Measurements from ENCODE around the gene GPR137. TPM values are rescaled to one million over a fixed set of nuclear protein-coding genes. Genes with fewer than 3 reads are reported as not detected.

The GPR137 gene
- total RNA-seq, 1 experiment from 2014 or later = 32.4 TPM

DNA sequence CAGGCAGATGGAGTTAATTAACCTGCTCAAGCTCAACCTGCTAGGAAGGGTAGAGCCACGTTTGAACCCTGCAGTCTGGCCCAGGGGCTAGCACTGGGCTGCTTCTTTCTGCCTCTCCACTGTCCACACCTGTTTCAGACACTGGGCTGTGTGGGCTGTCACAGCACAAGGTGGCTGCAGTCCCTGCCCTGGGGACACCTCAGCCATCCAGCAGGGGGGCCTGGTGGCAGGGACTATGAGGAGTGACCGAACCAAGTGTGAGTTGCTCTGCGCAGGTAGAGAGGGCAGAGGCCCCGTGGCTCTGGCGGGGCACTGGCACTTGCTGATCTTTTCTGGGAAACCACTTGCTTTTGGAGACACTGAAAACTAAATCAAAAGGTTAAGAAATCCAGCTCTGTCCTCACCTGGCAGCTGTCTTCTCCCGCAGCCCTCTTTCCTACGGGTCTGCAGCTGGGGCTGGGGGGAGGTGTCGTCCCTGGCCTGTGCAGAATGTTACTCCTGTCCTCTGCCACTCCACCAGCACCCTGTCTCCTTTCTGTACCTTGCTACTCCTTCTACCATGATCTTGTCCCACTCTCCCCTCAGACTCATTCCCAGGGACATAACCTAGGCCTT lies 7.0 kb upstream of the GPR137 start:
- H3K9ac ChIP-seq (ENCODE audit: low read length) = no peak overlapping the region
- DNase-seq (no peak), ATAC-seq (no peak)
- no peak overlapping the region for H3K27ac ChIP-seq (ENCODE audit: low read length)
- H3K79me2 ChIP-seq (ENCODE audit: low read length) = peaks cover 9% of the 10 kb centered on the region
- H4K20me1 ChIP-seq (ENCODE audit: low read length) = no peaks in the 10 kb centered on the region
- no peaks in the 10 kb centered on the region for H3K9me3 ChIP-seq (ENCODE audit: low read length)
- TF ChIP-seq EZH2phosphoT487 (IDR thresholded peaks at IDR 0.05; ENCODE audit: borderline replicate concordance, low read length) = no peak
- TF ChIP-seq EZH2 (IDR thresholded peaks at IDR 0.05; ENCODE audit: low read length, unreplicated experiment) = no peak
- TF ChIP-seq CTCF (conservative IDR thresholded peaks at IDR 0.05; ENCODE audit: low read depth, low read length) = no peak
- ChIA-PET POLR2A (ENCODE audit: unreplicated experiment) (interaction anchor here (0.5 to 0.7 kb wide), 2 partner anchors 8 to 31 kb away, joined by 3 to 5 read pairs; no protein-coding TSS in a partner anchor), CTCF (no interaction called here)
- no TSS peak for BruUV-seq (replicated peaks)
- H3K36me3 ChIP-seq (ENCODE audit: low read depth, low read length) = peaks cover 8% of the 10 kb centered on the region
- intact Hi-C loops (cut with micrococcal nuclease) = no loop called here
- H3K27me3 ChIP-seq (ENCODE audit: low read length) = no peaks in the 10 kb centered on the region
- no peak overlapping the region for H3K4me3 ChIP-seq (ENCODE audit: low read length)
- H3K4me2 ChIP-seq (ENCODE audit: low read length) = no peak overlapping the region
- no peak overlapping the region for H2AFZ ChIP-seq (ENCODE audit: low read length)
- no peaks in the 10 kb centered on the region for H3F3A ChIP-seq (ENCODE audit: low read length, unreplicated experiment)
- H3K4me1 ChIP-seq (ENCODE audit: insufficient read depth, low read length) = peaks cover 27% of the 10 kb centered on the region
- no peaks in the 10 kb centered on the region for H3K9me2 ChIP-seq (replicated peaks; ENCODE audit: low read length)

DNA sequence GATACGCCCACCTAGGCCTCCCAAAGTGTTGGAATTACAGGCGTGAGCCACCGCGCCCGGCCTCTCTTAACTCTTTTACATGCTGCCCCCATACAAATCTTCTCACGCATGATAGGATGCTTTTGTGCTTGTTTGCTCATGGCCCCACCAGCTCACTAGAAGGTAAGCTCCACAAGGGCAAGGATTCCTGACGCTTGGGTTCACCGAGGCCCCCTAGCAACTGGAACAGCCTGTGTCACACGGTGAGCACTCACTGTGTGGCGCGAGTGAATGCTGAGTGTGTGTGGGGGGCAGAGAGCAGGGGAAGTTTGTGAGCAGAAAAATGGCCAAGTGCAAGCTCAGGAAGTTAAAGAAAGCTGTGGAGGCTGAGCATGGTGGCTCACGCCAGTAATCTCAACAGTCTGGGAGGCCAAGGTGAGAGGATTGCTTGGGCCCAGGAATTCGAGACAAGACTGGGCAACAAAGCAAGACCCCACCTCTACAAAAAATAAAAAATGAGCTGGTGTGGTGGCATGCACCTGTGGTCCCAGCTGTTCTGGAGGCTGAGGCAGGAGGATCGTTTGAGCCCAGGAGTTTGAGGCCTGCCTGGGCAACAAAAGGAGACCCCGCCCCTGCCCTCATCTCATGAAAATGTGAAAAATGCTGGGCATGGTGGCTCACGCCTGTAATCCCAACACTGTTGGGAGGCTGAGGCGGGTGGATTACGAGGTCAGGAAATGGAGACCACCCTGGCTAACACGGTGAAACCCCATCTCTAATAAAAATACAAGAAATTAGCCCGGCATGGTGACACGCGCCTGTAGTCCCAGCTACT lies 3.5 kb upstream of the GPR137 start:
- no peak overlapping the region for H3K4me2 ChIP-seq (ENCODE audit: low read length)
- H3F3A ChIP-seq (ENCODE audit: low read length, unreplicated experiment) = no peaks in the 10 kb centered on the region
- no TSS peak for BruUV-seq (replicated peaks)
- no peak overlapping the region for H3K9ac ChIP-seq (ENCODE audit: low read length)
- no peaks in the 10 kb centered on the region for H3K9me3 ChIP-seq (ENCODE audit: low read length)
- TF ChIP-seq EZH2phosphoT487 (IDR thresholded peaks at IDR 0.05; ENCODE audit: borderline replicate concordance, low read length) = no peak
- TF ChIP-seq CTCF (conservative IDR thresholded peaks at IDR 0.05; ENCODE audit: low read depth, low read length) = no peak
- TF ChIP-seq EZH2 (IDR thresholded peaks at IDR 0.05; ENCODE audit: low read length, unreplicated experiment) = no peak
- no peak overlapping the region for H2AFZ ChIP-seq (ENCODE audit: low read length)
- intact Hi-C loops (cut with micrococcal nuclease) = no loop called here
- H3K27ac ChIP-seq (ENCODE audit: low read length) = no peak overlapping the region
- no peaks in the 10 kb centered on the region for H3K27me3 ChIP-seq (ENCODE audit: low read length)
- no peaks in the 10 kb centered on the region; the same call in 1 of the 2 replicates for H3K36me3 ChIP-seq (ENCODE audit: low read depth, low read length)
- ChIA-PET POLR2A (ENCODE audit: unreplicated experiment) (interaction anchor here (0.6 kb wide), 1 partner anchor 17 kb away, joined by 3 read pairs; no protein-coding TSS in a partner anchor), CTCF (interaction anchor here (0.7 kb wide), 1 partner anchor 73 kb away, joined by 17 read pairs; no protein-coding TSS in a partner anchor)
- no peaks in the 10 kb centered on the region for H4K20me1 ChIP-seq (ENCODE audit: low read length)
- no peak overlapping the region for H3K4me3 ChIP-seq (ENCODE audit: low read length)
- no peaks in the 10 kb centered on the region for H3K9me2 ChIP-seq (replicated peaks; ENCODE audit: low read length)
- H3K4me1 ChIP-seq (ENCODE audit: insufficient read depth, low read length) = peaks cover 21% of the 10 kb centered on the region
- no peak for ATAC-seq
- peaks cover 22% of the 10 kb centered on the region for H3K79me2 ChIP-seq (ENCODE audit: low read length)
- no peak for DNase-seq

Measured in PC-3 (cell line).